Measurements from ENCODE around the gene CPEB3. TPM values are rescaled to one million over a fixed set of nuclear protein-coding genes. Genes with fewer than 3 reads are reported as not detected.

CPEB3 gene
- total RNA-seq, 2 experiments from 2014 or later: 1.2 to 1.3 TPM

DNA sequence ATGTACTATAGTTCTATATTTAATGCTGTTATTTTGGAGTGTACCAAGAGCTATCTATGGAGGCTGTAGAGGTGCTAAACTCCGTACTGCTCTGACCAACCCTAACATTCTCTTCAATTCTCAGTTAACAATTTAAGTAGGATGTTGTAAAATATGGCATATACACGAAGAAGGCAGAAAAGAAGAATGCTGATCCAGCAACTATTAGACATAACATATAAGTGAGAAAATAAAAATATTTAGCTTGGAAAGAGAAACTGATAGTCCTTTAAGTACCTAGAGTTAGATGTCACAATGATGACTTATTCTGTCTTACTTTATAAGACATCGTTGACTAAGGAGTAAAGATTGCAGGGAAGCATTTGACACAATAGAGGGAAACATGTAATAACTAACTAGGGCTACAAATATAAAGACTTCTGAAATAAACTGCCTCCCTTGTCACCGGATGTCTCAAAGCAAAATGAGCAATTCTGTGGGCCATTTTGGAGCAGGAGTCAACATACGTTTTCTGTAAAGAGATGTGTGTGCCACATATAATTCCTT is 159.5 kb downstream of the CPEB3 start:
- TF ChIP-seq, protein P1, sequence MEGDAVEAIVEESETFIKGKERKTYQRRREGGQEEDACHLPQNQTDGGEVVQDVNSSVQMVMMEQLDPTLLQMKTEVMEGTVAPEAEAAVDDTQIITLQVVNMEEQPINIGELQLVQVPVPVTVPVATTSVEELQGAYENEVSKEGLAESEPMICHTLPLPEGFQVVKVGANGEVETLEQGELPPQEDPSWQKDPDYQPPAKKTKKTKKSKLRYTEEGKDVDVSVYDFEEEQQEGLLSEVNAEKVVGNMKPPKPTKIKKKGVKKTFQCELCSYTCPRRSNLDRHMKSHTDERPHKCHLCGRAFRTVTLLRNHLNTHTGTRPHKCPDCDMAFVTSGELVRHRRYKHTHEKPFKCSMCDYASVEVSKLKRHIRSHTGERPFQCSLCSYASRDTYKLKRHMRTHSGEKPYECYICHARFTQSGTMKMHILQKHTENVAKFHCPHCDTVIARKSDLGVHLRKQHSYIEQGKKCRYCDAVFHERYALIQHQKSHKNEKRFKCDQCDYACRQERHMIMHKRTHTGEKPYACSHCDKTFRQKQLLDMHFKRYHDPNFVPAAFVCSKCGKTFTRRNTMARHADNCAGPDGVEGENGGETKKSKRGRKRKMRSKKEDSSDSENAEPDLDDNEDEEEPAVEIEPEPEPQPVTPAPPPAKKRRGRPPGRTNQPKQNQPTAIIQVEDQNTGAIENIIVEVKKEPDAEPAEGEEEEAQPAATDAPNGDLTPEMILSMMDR (IDR thresholded peaks at IDR 0.05): no peak
- ATAC-seq (ENCODE audit: poor library complexity) (no peak), DNase-seq (no peak)
- Mint-ChIP-seq H3K4me1 (ENCODE audit: low read depth) (no peaks in the 10 kb centered on the region), H3K36me3 (ENCODE audit: low read depth) (peaks cover 29% of the 10 kb centered on the region), H3K27me3 (no peaks in the 10 kb centered on the region), H3K9me3 (no peaks in the 10 kb centered on the region), H3K27ac (no peak overlapping the region), H3K4me3 (no peak overlapping the region)
- no peaks in the 10 kb centered on the region for H3K4me1 ChIP-seq (ENCODE audit: insufficient read depth, low read length)
- ChIA-PET CTCF (no interaction called here), POLR2A (no interaction called here)
- H3K27ac ChIP-seq (ENCODE audit: low read depth in 1 of 2, low read length in 2 of 2): no peak overlapping the region
- no peak overlapping the region for H3K4me3 ChIP-seq (ENCODE audit: low read length)
- H3K36me3 ChIP-seq (ENCODE audit: insufficient read depth, low read length): no peaks in the 10 kb centered on the region
- no peaks in the 10 kb centered on the region for H3K9me3 ChIP-seq (ENCODE audit: control insufficient read depth in 1 of 2, insufficient read depth in 1 of 2, low read length in 2 of 2)
- intact Hi-C loops (cut with DNase I, micrococcal nuclease): no loop called here
- no peaks in the 10 kb centered on the region for H3K27me3 ChIP-seq (ENCODE audit: control insufficient read depth in 1 of 2, insufficient read depth in 2 of 2, low read length in 2 of 2)

- no peaks in the 10 kb centered on the region for H3K9me3 Mint-ChIP-seq
- DNase-seq: no peak
- CTCF ChIA-PET: no interaction called here
- H3K27ac Mint-ChIP-seq: no peak overlapping the region
- no peaks in the 10 kb centered on the region for H3K27me3 ChIP-seq (ENCODE audit: control insufficient read depth in 1 of 2, insufficient read depth in 2 of 2, low read length in 2 of 2)
- no peaks in the 10 kb centered on the region for H3K9me3 ChIP-seq (ENCODE audit: control insufficient read depth in 1 of 2, insufficient read depth in 1 of 2, low read length in 2 of 2)
- no peaks in the 10 kb centered on the region for H3K27me3 Mint-ChIP-seq
- intact Hi-C loops (cut with DNase I, micrococcal nuclease): no loop called here
- H3K36me3 Mint-ChIP-seq (ENCODE audit: low read depth): peaks cover 24% of the 10 kb centered on the region
- H3K27ac ChIP-seq (ENCODE audit: low read depth in 1 of 2, low read length in 2 of 2): no peak overlapping the region
- POLR2A ChIA-PET: no interaction called here
- H3K4me3 ChIP-seq (ENCODE audit: low read length): no peak overlapping the region
- no peaks in the 10 kb centered on the region for H3K4me1 ChIP-seq (ENCODE audit: insufficient read depth, low read length)
- H3K4me1 Mint-ChIP-seq (ENCODE audit: low read depth): no peaks in the 10 kb centered on the region
- ATAC-seq (ENCODE audit: poor library complexity): no peak
- TF ChIP-seq, protein P1 (IDR thresholded peaks at IDR 0.05): no peak
- H3K4me3 Mint-ChIP-seq: no peak overlapping the region
- H3K36me3 ChIP-seq (ENCODE audit: insufficient read depth, low read length): no peaks in the 10 kb centered on the region
Measured at GRCh38 chr10:92130622-92131274, 160.1 kb downstream of the CPEB3 start.

DNA sequence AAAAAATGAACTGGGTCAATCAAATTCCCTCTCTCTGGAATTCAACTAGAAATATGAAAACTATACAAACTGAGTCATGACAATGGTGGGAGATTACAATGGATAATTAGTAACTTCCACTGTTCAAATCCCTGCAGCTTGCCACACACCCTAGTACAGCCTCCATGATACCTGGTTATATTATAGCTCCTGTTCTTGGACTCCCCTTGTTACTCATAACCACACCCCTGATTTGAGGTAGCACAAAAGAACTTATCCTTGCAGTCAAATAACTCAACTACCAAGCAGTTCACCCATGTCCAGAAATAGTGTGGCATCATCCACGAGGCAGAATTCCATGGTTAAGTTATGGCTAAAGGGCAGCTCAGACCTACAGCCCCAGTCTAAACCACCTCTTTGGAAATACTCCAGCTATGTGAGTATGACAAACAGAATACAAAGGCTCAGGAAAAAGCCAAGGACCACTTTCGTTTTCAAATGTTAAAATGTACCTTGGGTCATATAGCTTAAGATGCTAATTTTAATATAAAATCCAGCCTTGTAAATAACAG is 164.7 kb downstream of the CPEB3 start:
- Mint-ChIP-seq H3K27ac (no peak overlapping the region), H3K4me3 (no peak overlapping the region), H3K9me3 (no peaks in the 10 kb centered on the region), H3K27me3 (no peaks in the 10 kb centered on the region), H3K36me3 (ENCODE audit: low read depth) (peaks cover 3% of the 10 kb centered on the region), H3K4me1 (ENCODE audit: low read depth) (no peaks in the 10 kb centered on the region)
- intact Hi-C loops (cut with DNase I, micrococcal nuclease): no loop called here
- ChIA-PET POLR2A (no interaction called here), CTCF (interaction anchor here (1.2 kb wide), 1 partner anchor 26 kb away, joined by 3 read pairs; no protein-coding TSS in a partner anchor)
- Histone ChIP-seq H3K4me1 (ENCODE audit: insufficient read depth, low read length) (no peaks in the 10 kb centered on the region), H3K4me3 (ENCODE audit: low read length) (no peak overlapping the region), H3K27me3 (ENCODE audit: control insufficient read depth in 1 of 2, insufficient read depth in 2 of 2, low read length in 2 of 2) (no peaks in the 10 kb centered on the region), H3K9me3 (ENCODE audit: control insufficient read depth in 1 of 2, insufficient read depth in 1 of 2, low read length in 2 of 2) (no peaks in the 10 kb centered on the region), H3K27ac (ENCODE audit: low read depth in 1 of 2, low read length in 2 of 2) (no peak overlapping the region), H3K36me3 (ENCODE audit: insufficient read depth, low read length) (no peaks in the 10 kb centered on the region)
- no peak for ATAC-seq (ENCODE audit: poor library complexity)
- DNase-seq: no peak
- TF ChIP-seq, protein P1 (IDR thresholded peaks at IDR 0.05): no peak
